Neural cell (in vitro differentiated cells): Measurements from ENCODE around the gene CARD16.

ENCODE experiments used
- CTCF ChIP-seq: fragments of 450-650 bp; IDR thresholded peaks from 2 replicates; pipeline ENCODE4 v1.5.1; 2014; ENCODE audit warnings: antibody characterized with exemption, mild to moderate bottlenecking, moderate library complexity; ENCODE audit not compliant: poor library complexity, severe bottlenecking
- EP300 ChIP-seq: fragments of 450-650 bp; conservative IDR thresholded peaks from 2 replicates; pipeline ENCODE4 v1.6.1; 2014; ENCODE audit warnings: antibody characterized with exemption, mild to moderate bottlenecking, moderate library complexity; ENCODE audit not compliant: poor library complexity, severe bottlenecking

DNA sequence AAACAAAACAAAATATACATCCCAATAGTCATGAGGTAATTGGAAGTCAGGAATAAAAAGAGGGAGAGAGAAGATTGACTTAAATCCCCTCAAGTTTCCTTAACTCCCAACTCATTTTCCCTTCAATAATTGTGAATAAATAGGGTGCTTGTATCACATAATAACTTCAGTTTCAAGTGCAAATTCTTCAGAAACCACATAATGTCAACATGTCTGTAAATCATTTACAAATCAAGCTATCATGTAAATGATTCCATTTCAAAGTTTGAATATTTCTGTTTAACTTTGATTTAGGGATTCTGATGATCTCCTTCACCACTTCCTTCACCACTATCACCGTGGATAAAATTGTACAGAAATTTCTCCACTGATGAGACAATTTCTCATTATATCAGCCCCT, 45.4 kb downstream of the CARD16 start:
- no peak for TF ChIP-seq EP300
- TF ChIP-seq CTCF: no peak
